ENCODE results near the gene GSG1L.

GSG1L gene

DNA sequence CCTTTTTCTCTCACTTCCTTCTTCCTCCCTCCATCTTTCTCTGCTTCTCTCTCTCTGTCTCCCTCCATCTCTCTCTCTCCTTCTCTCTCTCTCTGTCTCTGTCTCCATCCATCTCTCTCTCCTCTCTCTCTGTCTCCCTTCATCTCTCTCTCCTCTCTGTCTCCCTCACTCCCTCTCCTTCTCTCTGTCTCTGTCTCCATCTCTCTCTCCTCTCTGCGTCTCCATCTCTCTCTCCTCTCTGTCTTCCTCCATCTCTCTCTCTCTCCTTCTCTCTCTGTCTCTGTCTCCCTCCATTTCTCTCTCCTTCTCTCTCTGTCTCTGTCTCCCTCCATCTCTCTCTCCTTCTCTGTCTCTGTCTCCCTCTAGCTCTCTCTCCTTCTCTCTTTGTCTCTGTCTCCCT lies 194.1 kb downstream of the GSG1L start:
- in situ Hi-C loops (cut with HindIII; ENCODE audit: low sequenced_read_pairs) = no loop called here

DNA sequence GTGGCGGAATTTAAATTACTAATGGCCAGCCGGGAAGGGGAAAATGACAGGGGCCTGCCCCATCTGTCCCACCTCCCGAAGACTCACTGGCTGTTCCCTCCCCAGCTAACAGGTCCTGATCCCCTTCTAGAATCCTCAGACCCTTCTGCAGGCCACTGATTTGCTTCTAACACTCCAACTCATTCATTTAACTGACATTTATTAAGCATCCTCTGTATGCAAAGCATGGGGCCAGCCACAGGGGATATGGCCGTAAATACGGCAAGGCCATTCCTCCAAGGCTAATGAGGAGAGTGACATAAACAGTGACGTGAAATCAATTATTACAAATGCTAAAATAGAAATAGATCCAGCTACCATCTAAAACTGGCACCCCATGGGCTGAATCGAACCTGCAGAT lies 195.3 kb downstream of the GSG1L start:
- in situ Hi-C loops (cut with HindIII; ENCODE audit: low sequenced_read_pairs) = no loop called here

DNA sequence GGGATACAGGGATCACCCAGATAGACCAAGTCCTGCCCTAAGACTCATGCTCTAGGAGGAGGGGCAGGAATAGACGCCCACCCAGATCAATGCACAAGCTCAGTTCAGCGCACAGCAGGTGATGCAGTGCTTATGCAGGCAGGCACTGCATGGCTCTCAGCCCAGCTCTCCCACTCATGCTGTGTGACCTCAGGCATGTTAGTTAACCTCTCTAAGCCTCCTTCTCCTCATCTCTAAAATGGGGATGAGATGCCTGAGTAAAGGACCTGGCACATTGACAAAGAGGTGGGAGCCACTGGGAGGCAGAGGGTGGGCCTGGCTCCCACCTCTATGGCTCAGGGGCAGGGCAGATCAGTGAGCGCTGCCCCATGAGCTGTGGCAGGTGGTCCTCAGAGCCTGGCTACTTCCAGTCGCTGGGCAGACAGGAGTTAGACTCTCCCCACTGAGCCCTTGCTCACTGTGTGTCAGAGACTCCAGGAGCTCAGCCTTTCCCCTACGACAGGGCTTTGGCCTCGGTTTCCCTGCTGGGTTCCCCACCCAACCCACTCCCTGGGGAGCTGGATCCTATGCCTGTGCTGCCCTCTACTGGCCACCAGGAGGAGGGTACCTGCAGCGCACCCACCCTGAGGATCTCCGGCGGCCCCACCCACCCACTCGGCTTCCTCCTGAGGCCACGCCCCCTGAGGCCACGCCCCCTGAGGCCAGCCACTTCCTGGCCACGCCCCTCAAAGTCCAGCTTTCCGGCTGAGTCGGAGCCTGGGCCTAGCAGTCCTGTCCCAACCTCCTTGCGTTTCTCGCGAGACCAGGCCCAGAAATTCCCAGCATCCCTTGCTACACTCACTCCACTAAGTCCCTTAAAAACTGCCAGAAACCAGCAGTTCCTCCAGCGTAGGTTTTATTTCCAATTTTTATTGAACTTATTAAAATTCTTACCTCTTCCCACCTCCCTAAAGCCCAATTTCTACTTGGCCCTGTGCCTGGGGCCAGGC lies 196.1 kb downstream of the GSG1L start:
- in situ Hi-C loops (cut with HindIII; ENCODE audit: low sequenced_read_pairs) = no loop called here

DNA sequence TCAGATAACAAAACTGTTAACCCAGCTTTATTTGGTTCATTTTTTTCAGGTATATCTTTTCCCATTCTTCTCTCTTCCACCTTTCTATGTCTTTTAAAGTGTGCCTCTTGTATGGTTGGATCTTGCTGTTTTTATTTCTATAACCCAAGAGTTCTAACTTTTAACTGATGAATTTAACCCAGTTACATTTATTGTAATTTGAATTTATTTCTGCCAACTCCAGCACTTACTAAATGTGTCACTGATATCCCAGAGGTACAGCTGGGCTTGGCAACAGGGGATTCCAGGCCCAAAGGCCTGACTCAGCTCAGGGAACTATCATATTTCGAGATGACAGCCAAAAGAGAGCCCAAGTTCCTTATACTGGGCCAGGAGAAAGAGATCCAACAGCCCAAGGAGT lies 200.1 kb downstream of the GSG1L start:
- in situ Hi-C loops (cut with HindIII; ENCODE audit: low sequenced_read_pairs) = no loop called here

DNA sequence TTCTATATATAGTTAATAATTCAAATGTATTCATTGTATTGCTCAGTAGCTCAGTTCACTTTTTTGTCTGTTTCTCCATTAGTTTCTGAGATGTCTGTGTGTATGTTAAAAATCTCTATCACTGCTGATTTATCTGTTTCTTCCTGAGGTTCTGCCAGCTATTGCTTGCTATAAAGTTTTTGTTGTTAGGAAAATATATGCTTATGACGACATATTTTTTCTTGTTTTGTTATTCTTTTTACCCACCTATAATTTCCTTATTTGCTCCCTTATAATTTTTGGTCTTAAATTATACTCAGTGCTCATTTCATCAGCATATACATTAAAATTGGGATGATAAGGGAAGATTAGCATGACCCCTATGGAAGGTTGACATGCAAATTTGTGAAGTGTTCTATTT lies 200.6 kb downstream of the GSG1L start:
- in situ Hi-C loops (cut with HindIII; ENCODE audit: low sequenced_read_pairs) = no loop called here

DNA sequence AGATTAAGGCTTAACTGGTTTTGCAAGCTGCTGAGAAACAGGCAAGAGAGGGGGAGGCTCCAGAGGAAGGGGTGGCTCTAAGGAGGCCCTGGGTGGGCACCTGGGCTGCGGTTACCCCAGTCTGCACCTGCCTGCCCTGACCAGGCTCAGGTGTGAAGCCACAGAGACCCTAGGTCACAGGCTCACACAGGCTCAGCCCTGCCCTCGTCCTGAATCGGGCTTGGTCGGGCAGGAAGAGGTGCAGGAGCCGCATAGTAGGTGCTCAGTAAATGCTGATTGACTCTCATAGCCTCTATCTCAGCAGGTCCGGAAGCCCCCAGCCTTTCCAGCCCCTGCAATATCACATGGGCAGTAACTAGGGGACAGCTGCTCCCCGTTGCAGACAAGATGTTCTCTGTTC lies 203.4 kb downstream of the GSG1L start:
- in situ Hi-C loops (cut with HindIII; ENCODE audit: low sequenced_read_pairs) = no loop called here

DNA sequence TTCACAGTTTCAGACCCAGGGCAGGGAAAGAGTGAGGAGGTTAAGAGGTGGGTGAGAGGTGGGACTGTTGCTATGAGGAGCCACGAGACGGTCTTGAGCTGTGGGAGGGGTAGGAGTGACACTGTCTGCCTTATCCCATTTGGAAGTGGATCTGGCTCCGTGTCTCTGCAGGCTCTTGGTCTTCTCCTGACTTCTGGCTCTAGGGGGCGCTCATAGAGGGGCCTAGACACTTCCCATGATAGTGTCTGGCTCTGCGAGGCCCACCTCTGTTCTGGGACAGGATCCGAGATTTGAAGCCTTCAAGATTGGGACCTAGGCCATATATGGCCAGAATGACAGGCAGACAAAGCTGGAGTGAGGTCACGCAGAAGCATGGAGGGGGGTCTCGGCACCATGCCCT lies 204.5 kb downstream of the GSG1L start:
- in situ Hi-C loops (cut with HindIII; ENCODE audit: low sequenced_read_pairs) = no loop called here

DNA sequence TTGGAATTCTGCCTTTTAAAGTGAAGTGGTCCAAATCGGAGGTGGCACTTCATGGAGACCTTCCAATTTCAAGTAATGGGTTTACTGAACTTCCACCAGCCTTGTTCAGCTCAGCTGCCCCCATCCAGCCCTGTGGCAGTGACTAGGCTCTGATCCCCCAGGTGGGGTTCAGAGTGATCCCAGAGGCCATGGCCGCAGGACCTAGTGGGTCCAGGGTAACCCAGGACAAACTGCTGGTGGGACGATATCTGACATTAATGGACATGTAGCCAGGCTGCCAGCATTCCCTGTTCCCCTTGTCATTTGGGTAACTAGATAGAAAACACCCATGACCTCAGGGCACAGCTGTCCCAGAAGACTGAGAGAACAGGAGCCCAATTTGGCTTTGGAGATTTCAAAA lies 209.9 kb downstream of the GSG1L start:
- in situ Hi-C loops (cut with HindIII; ENCODE audit: low sequenced_read_pairs) = no loop called here

DNA sequence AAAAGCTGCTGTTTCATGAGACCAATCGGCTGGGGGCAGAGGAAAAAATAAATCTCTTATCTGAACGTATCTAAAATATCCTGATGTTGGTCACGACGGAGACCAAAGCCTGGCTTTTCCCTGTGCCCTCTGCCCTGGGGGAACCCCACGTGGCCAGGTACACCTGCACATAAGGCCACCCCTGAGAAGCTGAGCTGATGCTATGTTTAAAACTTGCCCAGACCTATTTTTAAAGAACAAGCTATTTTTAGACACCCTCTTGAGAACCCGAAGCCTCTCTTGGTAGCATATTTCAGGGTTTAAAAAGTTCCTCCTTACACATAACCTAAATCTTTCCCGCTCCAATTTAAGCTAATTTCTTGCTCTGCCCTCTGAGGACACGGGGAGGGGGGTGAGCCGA lies 210.4 kb downstream of the GSG1L start:
- in situ Hi-C loops (cut with HindIII; ENCODE audit: low sequenced_read_pairs) = no loop called here

DNA sequence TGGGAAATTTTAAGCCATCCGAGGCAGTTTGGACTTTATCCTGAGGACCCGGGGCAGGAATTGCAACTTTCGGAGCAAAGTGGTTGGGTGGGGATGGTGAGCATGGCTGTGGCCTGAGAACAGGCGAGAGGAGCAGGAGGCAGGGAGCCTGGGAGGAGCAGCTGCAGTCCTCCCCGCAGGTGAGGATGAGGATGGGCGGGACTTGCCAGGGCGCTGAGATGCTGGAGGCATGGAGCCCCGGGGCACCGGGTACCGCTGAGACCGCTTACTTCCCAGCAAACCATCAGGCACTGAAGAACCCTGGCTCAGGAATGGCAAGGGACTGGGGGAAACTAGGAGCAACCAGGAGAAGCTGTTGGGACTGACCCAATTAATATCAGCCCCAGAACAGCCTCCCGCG lies 210.8 kb downstream of the GSG1L start:
- in situ Hi-C loops (cut with HindIII; ENCODE audit: low sequenced_read_pairs) = no loop called here

DNA sequence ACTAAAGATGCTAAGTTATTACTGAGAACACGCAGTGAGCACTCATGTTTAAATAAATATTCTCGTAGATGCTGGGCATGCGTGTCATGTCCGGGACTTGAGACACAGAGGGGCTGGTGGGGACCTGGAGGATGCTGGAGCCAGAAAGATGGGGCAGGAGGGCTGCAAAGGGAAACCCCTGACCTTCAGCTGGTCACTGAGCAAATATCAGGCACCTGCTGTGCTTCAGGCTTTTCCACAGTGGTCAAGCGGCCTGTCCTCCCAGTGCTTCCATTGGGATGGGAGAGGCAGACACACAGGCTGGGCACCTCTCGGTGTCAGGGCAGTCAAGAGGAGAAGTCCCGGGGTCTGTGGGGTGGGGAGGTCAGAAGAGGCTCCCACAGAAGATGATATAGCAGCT lies 211.4 kb downstream of the GSG1L start:
- in situ Hi-C loops (cut with HindIII; ENCODE audit: low sequenced_read_pairs) = no loop called here

DNA sequence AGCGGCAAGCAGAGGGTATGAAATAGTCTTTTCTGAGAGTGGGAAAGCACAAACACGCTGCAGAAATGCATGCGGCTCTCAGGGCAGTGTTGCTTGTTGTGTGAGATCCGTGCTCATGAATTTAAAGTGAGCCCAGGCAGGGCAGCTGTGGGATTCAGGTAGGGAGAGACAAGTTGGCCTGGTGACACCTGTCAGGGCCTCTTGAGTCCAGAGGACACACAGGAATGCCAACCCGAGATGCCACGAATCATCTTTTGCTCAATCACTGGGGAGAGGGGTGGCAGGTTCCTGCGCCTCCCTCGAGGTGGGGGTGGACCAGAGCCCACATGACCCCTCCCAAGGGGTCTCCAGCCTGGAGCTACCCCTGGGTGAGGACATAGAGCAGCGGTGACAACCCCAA lies 211.9 kb downstream of the GSG1L start:
- in situ Hi-C loops (cut with HindIII; ENCODE audit: low sequenced_read_pairs) = no loop called here

DNA sequence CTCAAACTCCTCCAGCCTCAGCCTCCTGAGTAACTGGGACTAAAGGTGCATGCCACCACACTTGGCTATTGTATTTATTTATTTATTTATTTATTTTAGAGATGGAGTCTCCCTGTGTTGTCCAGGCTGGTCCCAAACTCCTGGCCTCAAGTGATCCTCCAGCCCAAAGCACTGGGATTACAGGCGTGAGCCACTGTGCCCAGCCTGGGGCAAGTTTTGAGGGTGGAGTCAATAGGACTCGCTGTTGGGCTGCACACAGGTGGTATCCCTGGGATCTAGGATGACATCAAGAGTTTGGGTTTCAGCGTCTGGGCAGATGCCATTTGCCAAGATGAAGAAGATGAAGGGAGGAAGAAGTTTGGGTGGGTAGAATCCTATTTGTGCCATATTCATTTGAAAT lies 213.9 kb downstream of the GSG1L start:
- in situ Hi-C loops (cut with HindIII; ENCODE audit: low sequenced_read_pairs) = no loop called here

DNA sequence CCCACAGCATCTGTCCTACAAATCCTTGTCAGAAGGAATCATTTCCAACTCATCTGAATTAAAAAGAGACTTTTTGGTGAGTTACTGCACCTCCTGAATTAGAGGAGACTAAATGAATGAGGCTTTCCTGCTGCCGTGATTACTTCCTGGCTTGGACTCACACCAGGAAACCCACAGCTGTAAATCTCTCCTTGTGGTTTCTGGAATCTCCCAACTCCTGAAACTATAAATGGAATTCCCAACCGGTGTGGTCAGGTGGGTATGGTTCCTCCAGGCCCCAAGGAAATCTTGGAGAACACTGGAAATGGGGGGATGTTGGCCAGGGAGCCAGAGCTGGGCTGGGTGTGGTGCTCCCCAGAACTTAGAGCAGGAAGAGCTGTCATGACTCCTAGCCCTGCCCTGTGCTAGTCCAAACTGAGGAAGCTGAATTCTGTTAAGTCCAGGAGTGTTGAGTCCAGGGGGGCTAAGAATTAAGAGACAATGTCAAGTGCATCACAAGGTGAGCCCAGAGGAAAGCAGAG lies 216.4 kb downstream of the GSG1L start:
- in situ Hi-C loops (cut with HindIII; ENCODE audit: low sequenced_read_pairs) = no loop called here

DNA sequence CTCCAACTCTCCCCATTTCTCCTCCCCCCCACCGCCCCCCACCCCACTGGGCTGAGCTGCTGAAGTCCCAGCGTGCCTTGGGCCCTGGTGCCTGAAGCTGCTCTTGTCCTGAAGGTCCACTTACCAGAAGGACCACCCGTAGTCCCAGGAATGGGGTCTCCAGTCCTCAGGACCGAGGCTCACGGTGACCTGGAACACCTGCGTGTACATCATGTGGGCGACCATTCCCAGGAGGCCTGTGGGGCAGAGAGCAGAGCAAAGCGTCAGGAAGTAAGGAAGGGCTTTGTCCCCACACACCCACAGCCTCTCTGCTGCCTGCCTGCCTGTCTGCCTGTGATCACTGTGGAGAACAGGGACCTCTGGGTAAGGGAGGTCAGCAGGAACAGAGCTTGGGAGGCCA lies 218.7 kb downstream of the GSG1L start:
- in situ Hi-C loops (cut with HindIII; ENCODE audit: low sequenced_read_pairs) = no loop called here

DNA sequence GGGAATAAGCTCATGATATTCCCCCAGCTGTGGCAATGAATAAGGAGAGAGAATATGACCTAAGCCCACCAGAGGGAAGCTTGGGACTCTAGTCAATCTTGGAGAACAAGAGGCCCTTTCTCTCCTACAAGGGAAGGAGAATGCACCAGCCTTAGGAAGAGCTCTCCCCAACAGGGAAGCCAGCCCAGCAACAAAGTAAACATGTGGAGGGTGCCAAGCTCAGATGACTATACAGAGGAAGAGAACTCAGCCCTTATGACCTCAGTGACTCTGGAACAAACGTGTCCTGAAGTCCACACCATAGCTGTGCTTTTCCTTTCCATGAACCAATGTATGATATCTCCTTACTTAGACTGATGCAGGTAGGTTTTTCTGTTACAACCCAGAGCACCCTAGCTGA lies 219.7 kb downstream of the GSG1L start:
- in situ Hi-C loops (cut with HindIII; ENCODE audit: low sequenced_read_pairs) = no loop called here

DNA sequence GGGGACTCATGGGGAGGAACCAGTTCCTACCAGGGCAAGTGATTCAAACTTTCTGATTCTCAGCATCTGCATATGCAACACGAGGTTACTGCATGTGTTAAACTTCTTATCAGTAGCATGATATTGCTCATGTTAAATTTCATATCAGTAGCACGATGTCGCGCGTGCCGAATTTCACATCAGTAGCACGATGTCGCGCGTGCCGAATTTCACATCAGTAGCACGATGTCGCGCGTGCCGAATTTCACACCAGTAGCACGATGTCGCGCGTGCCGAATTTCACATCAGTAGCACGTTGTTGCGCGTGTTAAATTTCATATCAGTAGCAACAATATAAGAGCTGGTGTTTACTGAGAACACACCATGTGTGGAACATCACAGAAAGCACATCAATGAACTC lies 221.6 kb downstream of the GSG1L start:
- in situ Hi-C loops (cut with HindIII; ENCODE audit: low sequenced_read_pairs) = no loop called here

DNA sequence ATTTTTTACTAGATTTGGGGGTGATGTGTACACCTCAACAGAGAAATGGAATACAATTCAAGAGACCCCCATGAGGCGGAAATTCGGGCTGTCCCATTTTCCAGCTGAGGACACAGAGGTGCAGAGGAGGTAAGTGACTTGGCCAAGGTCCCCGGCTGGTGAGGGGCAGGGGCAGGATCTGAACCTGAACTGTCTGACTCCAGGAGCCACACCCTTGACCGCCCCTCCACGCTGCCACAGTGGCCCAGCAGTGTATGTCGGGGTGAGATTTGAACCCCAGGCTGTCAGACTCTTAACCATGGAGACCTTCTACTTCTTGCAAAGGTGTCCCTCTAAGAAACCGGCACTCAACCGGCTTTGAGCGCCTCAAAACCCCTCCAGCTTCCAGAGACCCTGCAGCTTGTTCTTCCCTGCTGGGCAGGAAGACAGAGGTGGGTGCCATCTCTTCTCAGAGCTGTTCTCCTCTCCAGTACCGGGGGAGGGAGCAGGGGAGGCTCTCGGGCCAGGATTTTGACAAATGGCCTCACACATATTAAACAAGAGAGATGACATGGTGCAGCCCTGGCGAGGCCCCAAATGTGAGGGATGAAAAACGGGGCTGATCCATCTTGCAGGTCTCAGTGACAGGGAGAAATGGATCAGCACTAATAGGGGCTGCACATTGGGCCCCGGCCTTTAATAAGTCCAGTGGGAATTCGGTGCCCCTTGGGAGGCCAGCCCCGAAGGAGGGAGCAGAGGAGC lies 222.3 kb downstream of the GSG1L start:
- in situ Hi-C loops (cut with HindIII; ENCODE audit: low sequenced_read_pairs) = no loop called here

DNA sequence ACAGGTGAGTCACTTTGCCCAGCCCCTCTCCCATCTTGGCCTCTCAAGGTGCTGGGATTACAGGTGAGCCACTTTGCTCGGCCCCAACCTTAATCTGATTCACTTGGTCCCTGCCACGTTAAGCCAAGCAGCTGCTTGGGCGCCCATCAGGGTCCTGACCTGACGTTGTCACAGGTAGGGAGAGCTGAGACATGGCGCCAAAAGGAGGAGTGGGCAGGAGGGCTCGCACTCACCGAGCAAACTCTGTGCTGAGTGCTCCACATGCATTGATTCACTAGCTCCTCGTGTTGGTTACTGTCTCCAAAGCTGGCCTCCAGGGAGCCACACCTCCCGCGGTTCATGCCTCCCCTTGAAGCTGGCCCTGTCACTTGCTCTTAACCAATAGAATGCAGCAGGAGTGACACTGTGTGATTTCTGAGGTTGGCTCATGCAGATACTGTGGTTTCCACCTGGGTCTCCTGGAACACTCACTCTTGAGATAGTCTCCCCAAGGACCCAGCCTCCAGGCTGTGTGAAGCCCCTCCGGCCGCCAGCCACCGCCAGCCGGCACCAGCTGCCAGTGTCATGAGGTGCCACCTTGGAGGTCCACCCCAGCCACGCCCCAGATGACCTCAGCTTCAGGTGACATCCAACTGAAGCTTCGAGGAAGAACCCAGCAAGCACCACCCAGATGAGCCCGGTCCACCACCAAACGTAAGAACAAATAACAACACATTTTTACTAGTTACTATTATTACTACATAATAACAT lies 223.0 kb downstream of the GSG1L start:
- in situ Hi-C loops (cut with HindIII; ENCODE audit: low sequenced_read_pairs) = no loop called here

DNA sequence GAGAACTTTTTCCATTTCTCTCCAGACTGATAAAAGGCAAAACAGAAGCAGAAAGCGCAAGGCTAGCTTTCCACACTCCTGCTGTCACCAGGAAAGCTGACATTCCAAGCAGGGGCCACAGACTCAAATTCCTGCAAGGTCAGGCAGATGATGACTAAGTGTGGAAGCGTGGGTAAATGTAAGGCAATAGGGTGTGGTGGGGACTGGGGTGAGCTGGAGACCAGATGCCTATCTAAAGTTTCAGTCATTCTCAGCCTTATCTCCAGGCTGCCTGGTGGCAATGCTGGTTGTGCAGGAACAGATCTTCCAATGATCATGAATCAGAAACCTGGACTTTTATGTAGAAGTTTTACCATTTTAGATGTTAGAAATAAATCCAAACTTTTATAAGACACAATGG lies 224.1 kb downstream of the GSG1L start:
- in situ Hi-C loops (cut with HindIII; ENCODE audit: low sequenced_read_pairs) = no loop called here

DNA sequence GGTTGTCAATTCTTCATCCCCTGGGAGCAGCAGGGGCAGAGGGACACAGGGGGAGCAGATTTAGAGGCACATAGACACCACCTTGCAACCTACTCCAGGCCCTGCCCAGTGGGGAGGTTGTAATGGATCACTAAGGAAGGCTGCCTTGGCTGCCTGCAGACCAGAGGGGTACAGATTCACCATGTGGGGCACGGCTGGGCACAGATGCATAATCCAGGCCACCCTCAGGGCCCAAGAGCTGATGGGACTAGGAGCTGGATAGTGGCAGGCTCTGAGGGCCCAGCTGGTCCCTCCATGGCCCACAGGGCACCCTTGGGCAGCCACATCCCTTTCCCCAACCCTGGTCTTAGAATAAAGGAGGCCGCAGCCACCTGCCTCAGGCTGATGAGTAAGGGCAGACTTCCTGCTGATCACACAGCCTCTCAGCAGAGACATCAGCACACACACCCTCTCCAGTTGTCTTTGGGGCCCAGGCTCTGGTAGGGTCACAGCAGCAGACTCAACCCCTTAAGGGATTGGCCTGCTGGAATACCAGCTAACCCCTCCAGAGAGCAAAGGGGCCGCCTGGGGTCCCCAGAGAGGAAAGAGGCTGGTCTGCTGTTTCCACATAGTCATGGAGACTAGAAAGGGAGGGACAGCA lies 224.9 kb downstream of the GSG1L start:
- in situ Hi-C loops (cut with HindIII; ENCODE audit: low sequenced_read_pairs) = no loop called here
